ENCODE data around the gene MAPKAPK3.
A peak's percentile ranks its signal among the peaks of the same experiment; 100 is the strongest.

MAPKAPK3 gene

DNA sequence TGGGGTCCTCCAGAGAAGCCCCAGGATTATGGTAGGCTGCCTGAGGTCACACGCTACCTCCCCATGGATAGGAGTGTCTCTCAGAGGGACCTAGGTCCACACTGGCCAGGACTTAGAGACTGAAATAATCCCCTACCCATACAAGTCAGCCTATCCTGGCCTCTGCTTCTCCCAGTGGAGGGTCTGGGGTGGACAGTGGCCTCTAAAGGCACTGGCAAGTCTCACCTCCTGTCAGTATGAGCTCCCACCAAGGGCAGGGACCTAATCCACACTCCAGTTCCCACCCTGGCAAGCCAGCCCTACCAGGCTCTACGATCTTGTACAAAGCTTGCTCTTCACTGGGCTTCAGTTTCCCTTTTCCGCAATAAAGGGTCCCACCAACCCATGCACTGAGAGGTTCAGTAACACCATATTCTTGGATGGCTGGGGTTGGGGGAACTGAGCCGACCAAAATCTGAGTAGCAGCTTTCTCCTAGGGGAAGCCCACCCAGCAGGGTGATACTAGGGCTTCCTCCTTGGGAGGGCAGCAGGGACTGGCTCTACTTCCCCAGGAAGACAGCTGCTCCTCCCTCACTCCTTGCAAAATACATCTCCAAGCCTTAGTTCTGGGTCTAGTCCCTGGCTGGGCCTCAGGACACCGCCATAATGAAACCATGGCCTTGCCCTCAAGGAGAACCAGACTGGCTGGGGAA is 7.7 kb upstream of the MAPKAPK3 start:
- DNase-seq (ENCODE audit: low spot score) = no peak

DNA sequence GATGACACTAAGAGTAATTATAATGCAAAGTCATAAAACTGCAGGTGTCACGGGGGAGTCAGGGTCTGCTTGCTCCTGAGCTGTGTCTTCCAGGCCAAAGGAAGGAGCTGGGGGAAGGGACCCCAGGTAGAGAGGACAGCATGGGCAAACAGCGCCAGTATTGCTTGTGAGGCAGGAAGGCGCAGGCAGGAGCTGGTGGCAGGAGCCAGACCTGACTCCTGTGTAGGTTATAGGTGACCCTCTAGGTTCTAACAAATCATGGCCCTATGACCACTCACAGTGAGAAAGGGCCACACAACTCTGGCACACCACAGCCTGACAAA is 7.2 kb upstream of the MAPKAPK3 start:
- no peak for DNase-seq (ENCODE audit: low spot score)

DNA sequence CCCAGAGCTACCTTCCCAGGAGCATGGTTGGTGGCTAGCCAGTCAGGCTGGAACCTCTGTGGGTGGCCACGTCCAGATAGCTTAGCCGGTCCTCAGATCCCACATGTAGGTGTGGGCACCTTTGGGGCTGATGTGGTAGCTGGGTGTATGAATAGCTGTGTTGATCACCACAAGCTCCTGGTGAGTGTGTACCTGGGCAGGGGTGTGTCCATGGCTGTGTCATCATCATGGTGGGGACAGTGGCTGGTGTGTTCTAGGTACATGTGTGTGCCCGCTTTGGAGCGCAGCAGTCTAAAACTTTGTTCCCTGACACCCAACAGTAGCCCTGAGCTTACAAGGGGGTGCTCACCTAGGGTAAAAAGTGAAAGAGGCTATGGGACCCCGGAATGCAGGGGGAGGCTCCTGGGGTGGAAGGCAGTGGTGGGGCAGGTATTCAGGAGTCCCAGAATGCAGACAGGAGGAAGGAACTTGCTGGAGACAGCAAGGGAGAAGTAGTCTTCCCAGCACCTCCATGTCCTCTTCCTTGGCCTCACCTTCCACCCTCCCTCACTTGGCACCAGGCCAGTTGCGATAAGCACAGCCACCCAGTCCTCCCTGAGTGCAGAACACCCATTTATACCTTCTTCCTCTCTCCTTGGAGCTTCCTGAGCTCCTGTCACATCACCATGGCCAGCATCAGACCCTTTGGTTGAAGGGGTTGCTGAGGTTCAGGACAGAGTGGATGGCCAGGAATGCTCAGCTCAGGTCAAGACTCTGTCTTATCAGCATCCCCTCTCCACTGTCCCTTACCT is 6.6 kb upstream of the MAPKAPK3 start:
- no peak for DNase-seq (ENCODE audit: low spot score)

DNA sequence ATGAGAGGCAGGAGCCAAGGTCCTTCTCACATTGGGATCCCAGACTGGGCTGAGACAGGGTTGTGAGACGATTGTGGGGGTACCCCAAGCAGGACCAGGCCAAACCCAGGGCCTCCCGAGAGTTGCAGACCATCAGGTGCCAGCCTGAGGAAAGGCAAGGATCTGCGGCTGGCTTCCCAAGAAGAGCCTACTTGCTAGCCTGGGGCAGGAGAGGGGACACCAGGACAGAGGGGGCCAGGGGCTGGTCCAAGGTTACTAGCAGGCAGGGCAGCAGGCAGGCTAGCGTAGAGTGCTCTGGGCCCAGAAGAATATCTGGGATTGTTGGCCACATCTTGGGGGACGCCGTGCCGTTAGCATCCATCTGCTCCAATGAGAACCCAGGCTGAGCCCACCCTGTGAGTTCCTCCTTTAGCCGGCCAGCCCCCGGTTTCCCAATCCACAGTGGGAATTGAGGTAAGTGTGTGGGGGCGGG is 5.9 kb upstream of the MAPKAPK3 start:
- no peak for DNase-seq (ENCODE audit: low spot score)

DNA sequence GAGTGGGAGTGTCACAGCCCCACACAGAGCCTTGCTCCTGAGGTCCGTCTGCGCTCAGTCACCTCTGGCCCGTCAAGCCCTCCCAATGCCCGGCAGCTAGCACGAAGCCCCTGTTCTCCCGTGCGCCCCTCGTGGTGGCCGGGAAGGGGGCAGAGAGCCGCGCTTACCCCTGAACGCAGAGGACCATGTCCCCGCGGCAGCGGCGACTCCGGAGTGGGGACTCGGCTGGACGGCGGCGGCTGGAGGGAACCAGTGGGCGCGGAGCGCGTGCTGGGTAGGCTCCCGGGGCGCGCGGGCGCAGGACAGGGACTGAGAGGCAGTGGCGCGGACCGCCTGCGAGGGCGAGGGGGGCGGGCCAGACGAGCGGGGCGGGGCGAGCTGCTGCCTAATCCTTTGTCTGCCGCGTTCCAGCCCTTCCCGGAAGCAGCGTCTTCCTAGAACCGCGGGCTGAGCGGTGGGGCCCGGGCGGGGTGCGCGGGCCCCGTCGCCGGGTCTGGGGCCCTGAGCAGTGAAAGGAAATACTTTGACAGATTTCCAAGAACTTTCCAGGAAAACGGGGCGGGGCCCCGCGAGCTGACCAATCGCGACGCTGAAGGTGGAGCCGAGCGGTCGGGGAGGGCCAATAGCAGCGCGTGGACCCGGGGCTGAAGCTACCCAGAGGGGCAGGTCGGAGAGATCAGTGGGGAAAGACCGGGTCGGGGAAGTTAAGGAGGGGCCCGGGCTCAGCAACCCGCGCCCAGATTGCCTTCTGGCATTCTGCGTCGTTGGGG is 5.3 kb upstream of the MAPKAPK3 start, which contains the start of gene CISH:
CISH (minus strand) TSS at position 311 of the 770 bp plus-strand sequence; CDS start at position 187, 124 bp downstream.
- peak; percentile 96 for DNase-seq (ENCODE audit: low spot score)

DNA sequence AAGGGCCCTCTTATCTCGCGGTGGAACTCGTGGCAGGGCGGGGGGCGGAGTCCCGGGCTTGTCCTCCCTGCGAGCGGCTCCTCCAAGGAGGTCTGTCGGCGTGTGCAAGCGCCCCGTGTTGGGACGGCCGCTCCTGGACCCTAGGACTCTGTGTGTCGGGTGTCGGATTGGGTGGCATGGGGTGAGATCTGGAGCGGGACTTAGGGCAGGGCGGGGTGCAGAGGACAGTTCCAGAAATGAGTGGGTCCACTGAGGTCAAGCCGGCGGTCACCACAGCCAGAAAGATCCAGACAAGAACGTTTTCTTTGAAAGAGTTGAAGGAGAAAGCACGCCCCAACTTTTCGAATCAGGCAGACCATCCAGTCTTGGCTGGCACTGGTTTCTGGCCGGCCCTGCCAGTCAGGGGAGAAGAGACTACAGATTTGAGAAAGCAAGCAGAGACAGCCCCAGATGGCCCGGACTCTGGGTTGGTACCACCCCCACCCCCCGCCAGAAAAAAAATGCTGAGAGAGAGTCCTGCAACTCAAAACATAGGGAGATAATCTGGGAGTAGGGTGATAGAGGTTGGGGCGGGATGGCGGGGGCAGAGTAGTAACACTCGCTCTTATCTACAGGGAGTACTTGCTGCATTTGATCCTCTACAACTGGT is 4.6 kb upstream of the MAPKAPK3 start:
- DNase-seq (ENCODE audit: low spot score) = no peak

DNA sequence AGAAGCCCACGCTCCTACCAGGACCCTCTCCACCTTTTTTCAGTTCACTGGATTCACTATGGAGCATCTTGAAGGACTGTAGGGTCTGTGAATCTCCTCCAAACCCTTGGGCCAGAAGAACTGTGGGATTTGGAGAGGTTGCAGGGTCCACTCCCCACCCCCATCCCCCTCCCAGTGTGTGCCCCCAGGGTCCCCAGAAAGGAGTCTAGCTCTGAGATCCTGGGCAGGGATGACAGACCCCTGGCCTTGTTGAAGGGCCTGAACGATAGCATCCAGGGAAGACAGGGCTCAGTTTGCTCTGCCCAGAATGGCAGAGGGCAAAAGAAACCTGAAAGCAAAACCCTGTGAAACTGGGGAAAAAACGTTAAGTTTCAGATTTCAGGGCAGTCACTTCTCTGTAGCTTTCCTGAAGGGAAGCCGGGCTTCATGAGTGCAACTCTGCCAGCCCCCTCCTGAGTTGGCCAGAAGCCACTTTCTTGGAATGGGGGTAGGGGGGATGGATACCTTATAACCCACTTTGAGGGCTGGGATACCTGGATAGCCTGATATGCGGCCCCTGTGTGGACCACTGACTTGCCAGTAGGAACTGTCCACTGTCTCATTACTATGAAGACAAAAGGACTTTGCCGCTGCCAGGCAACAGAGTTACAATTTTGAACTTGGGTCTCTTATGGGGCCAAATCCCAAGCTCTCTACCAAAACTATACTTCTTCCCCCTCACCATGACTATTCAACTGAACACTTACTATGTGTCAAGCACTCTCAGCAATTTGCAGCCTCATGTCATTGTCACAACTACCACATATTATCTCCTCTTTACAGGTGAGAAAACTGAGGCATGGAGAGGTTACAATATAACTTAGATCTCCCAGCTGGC is 3.7 kb upstream of the MAPKAPK3 start:
- DNase-seq (ENCODE audit: low spot score) = no peak

DNA sequence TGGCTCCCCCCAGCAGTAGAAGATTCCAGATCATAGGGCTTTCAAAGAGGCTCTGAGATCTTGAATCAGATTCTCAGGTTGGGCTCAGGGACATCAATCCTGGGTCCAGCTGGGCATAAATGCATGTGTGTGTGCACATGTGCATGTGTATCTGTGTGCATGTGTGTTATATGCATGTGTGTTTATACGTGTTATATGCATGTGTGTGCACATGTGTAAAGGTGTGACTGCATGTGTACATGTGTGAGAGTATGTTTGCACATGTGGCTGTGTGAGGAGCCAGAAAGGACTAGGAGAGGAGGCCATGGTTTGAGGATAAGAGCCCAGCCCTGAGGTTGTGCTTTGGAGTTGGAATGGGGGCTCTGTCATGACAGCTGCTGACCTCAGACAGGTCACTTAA is 1.8 kb upstream of the MAPKAPK3 start:
- DNase-seq (ENCODE audit: low spot score) = no peak

DNA sequence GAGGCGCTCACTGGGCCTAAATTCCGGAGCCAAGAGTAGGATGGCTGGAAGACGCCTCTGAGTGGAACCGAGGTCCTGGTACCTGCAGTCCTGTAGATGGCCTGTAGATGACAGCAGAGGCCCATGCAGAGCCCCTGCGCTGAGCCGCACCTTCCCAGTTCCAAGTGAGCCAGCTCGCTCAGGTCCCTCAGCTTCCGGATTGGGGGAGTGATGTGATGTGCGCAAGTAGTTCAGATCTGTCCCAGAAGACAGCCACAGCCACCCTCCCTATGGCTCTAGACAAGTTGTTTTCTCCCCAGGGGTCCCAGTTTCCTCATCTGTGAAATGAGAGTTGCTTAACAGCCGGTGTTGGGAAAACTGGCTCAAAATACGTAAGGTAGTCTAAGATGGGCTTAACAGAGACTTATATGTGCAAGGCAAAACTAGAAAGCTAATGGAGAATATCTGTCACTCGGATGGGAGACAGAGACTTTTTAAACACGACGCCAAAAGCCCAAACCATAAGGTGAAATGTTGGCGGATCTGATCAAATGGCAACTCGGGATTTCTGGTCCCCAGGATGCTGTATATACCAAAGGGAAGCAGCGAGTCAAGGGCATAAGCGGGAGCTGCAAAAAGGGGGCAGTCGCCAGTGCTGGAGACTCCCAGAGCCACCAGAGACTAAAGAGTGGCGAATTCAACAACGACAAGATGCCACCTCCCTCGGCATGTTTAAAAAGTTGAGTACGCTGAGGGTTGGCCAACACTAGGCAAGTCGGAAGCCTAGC is 765 bp upstream of the MAPKAPK3 start:
- DNase-seq (ENCODE audit: low spot score) = peak; percentile 94

DNA sequence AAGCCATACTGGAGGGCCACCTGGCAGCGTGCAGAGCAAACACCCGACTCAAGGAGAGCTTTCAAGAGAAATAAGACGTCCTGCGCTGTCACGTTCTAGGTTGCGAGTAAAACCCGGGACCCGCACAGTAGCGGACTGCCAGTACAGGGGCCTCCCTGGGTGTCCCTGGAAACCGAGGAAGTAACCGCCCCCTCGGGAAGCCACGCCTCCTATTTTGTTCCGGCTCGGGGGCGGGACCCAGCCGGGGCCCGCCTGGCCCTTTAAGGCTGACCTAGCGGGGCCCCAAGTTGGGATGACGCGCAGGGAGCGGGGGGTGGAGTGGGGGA is 218 bp upstream of the MAPKAPK3 start:
- peak; percentile 93 for DNase-seq (ENCODE audit: low spot score)

DNA sequence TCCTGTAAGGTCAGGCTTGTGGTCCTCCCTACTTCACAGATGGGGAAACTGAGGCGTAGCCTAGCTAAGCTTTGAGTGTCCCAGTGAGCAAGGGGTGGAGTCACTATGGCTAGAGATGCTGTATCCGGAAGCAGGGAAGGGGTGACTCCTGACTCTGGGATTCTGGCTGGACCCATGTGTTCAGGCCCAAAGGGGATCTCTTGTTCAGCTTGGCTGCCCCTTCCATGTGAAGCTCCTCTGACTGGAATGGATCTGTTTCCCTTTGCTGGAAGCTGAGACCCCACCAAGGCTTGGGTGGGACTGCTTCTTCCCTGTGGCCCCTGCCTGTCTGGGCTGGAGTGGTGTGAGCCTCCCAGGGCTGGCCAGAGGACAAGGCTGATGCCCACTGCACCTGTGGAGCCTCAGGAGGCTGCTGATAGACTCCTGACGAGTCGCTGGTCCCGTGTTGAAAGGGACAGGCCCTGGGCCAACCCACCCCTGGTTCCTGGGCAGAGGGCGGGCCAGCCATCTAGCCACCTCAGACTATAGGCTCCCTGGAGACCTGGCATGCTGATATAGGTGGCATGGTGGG is 1.0 kb downstream of the MAPKAPK3 start:
- no peak for DNase-seq (ENCODE audit: low spot score)

DNA sequence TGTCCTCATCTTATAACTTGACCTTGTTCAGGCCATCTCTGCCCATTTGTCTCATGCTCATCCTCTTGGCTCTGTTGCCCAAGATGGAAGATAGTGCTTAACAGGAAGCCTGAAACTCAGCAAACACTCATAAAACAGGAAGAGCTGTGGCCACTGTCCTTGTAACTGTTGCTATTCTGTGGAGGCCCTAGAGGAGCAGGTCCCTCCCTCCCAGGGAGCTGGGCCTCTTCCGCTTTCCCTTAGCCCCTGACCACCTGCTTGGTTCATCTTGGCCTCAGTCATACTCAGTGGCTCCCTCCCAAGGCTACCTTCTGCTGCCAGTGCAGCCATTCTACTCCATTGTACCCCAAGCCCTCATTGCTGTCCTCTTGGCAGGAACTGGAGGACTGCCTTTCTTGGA is 3.5 kb downstream of the MAPKAPK3 start:
- no peak for DNase-seq (ENCODE audit: low spot score)

DNA sequence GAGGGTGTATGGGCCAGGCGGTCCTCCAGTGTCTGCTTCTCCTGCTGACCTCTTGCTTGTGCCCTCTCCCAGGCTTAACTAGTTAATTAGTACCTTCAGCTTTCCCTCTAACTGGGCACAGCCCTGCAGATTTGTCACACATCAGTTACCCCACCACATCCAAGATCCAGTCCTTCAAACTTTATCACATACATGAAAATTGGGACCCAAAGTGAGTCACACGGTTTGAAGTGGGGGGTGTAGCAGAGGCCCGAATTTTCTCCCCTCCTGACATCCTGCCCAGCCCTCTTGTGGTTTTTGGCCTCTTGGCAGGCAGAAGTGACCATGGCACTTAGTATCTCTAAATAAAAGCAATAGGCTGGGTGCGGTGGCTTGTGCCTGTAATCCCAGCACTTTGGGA is 3.9 kb downstream of the MAPKAPK3 start:
- no peak for DNase-seq (ENCODE audit: low spot score)

DNA sequence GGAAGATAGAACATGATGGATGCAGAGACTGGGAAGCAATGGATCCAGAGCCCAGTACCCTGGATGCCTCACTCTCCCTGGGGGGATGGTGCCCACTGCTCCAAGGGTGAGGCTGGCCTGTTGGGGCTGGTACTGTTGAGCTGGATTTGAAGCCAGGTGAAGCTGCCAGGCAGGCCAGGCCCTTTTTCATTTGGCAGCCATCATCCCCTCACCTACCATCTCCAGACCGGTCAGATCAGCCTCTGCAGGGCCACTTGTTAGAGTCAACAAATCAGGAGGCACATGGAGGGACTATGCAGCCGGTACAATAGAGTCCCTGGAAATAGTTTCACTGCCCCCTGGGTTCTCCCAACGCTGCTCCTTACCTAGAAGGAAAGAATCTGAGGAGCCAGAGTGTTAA is 5.9 kb downstream of the MAPKAPK3 start:
- DNase-seq (ENCODE audit: low spot score) = no peak

DNA sequence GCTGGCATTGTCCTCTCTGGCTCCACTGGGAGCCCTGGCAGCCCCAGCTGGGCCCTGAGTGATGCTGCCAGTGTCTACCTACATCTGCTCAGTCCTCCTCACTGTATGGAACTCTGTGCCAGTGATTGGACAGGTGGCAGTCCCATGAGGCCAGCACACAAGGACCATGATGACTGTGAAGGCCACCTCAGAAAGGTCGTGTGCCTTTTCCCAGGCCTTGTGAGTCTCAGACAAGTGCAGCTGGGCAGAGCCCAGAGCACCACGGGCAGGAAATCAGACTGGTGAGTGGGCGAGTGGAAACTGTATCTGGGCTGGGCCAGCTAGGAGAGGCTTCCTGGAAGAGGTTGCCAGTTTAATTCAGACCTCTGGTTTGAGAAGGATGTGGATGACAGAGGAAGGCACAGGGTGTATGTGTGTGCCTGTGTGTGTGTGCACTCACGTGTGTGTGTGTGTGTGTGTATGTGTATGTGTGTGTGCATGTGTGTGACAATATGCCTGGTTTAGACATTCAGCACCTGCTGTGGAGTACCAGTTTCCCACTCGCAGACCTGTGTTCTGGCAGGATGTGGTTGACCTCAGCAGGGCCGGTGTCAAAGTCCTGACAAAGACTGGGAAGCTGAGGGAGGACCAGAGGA is 7.0 kb downstream of the MAPKAPK3 start:
- no peak for DNase-seq (ENCODE audit: low spot score)

DNA sequence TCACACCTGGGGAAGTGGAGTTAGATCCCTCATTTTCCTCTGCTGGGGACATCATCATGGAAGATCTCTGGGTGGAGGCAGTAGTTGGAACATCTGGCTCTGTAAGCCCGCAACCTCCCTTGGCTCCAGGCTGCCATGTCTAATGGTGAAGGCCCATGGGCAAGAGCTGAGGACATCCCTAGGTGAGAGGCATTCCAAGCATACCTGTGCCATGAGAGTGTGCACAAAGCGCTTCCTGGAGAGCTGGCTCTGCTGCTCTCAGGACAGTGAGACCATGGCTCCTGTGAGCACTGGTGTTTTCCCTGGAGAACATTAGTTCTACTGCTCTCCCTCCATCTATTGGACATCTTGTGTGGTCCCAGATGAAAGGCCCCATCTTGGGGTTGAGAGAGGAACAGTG is 7.7 kb downstream of the MAPKAPK3 start:
- no peak for DNase-seq (ENCODE audit: low spot score)

DNA sequence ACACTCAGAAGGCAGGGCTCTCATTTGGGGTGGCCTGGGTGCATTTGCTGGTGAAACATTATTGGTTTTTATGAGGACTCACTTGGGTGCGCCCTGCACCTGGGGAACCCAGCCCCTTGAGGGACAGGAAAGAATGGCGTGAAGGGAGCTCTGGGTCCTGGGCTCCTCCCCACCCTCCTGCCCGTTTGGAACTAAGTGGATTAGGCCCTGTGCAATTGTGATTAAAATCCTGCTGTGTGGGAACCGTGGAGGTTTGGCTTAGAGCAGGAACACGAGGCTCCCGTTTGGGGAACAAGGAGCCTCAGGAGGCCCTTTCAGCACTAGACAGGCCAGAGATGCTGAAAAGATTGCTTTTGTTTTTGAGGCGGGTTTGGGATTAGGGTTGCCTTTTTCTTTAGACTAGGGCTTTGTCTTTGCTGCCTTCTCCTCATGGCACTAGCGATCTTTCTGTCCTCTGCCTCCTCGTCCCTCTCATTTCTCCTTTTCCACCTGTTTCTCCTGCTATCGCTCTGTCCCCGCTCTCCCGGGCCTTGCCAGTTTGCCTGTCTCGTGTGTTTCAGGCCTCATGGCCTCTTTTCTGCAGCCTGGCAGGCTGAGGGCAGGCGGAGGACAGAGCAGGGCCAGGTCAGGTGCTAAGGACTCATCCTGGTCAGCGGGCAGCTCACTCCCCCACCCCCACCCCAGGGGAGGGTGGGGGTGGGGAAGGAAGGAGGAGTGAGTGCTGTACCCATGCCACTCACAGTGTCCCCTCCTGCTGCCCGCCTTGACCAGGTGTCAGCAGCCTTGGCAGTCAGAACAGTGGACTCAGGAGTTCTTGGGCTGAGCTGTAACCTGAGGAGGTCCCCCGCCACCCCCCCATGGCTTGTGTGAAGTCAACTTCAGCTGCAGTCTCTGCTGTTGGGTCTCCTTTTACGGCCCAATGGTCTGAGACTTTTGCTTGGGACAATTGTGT is 8.6 kb downstream of the MAPKAPK3 start:
- DNase-seq (ENCODE audit: low spot score) = no peak

DNA sequence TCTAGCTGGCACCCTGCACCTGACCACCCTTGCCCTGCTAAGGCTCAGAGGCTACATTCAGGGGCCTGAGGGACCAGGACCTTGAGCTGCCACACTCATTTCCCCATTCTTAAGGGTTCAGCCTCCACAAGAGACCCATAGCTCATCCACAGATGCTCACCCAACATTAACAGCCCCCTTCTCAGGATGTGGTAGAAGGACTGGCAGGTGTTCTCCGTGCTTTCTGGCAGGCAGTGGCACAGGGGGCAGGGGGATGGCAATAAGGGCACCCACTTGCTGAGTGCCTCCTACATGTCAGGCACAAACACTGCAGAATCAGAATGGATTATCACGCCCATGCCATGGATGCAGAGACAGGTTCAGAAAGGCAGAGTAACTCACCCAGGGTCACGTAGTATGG is 9.4 kb downstream of the MAPKAPK3 start:
- no peak for DNase-seq (ENCODE audit: low spot score)
